Left forelimb (tissue), 1 donor: Measurements from ENCODE around the gene S100A10.

Experiments
- DNase-seq: peaks from one replicate; pipeline ENCODE4 v3.0.0-alpha.2; 2018; ENCODE audit warnings: low spot score

Gene S100A10

GRCh38 chr1:151961833-151962232 lies 31.8 kb downstream of the S100A10 start:
- DNase-seq = no peak

- no peak for DNase-seq
These were observed 32.7 kb downstream of the S100A10 start for GRCh38 chr1:151960780-151961513.

GRCh38 chr1:151958959-151959358 lies 34.7 kb downstream of the S100A10 start:
- no peak for DNase-seq

GRCh38 chr1:151956957-151957497 lies 36.6 kb downstream of the S100A10 start:
- DNase-seq = no peak

GRCh38 chr1:151953409-151954094 lies 40.1 kb downstream of the S100A10 start:
- DNase-seq = no peak

GRCh38 chr1:151952811-151953210 lies 40.8 kb downstream of the S100A10 start:
- DNase-seq = no peak

GRCh38 chr1:151949371-151950193 lies 44.1 kb downstream of the S100A10 start:
- no peak for DNase-seq

GRCh38 chr1:151948506-151948905 lies 45.2 kb downstream of the S100A10 start:
- DNase-seq = no peak

- DNase-seq = no peak
These were observed 46.5 kb downstream of the S100A10 start for GRCh38 chr1:151947140-151947539.

- no peak for DNase-seq
These were observed 47.6 kb downstream of the S100A10 start for GRCh38 chr1:151945725-151946722.

- DNase-seq = no peak
These were observed 48.6 kb downstream of the S100A10 start for GRCh38 chr1:151944857-151945575.

- no peak for DNase-seq
These were observed 49.4 kb downstream of the S100A10 start for GRCh38 chr1:151944126-151944856.

- DNase-seq = no peak
These were observed 50.1 kb downstream of the S100A10 start for GRCh38 chr1:151943591-151943990.

- DNase-seq = no peak
These were observed 50.8 kb downstream of the S100A10 start for GRCh38 chr1:151942882-151943281.

GRCh38 chr1:151940541-151940940 lies 53.1 kb downstream of the S100A10 start:
- no peak for DNase-seq

GRCh38 chr1:151939779-151940178 lies 53.9 kb downstream of the S100A10 start:
- no peak for DNase-seq

GRCh38 chr1:151939141-151939540 lies 54.5 kb downstream of the S100A10 start:
- no peak for DNase-seq

GRCh38 chr1:151936653-151937052 lies 57.0 kb downstream of the S100A10 start:
- no peak for DNase-seq

- DNase-seq = no peak
These were observed 57.6 kb downstream of the S100A10 start for GRCh38 chr1:151935894-151936602.
